Stimulated activated CD8-positive, alpha-beta memory T cell treated with anti-CD3 and anti-CD28 coated beads, Interleukin-15, amount 100 ng/mL, for 4 hours (primary cell): Measurements from ENCODE around the gene RGS6.

Source experiments
- DNase-seq, 2 donors: peaks; one replicate each; pipeline ENCODE4 v3.0.0-alpha.2; 2020; ENCODE audit warnings: low read depth in 2 of 2

The RGS6 gene

GRCh38 chr14:72164420-72165228 is 232.4 kb downstream of the RGS6 start:
- DNase-seq = no peak

GRCh38 chr14:72165229-72165698 is 233.0 kb downstream of the RGS6 start:
- no peak for DNase-seq

- no peak for DNase-seq
Observed at GRCh38 chr14:72169521-72169920, 237.3 kb downstream of the RGS6 start.

GRCh38 chr14:72172049-72172448 is 239.8 kb downstream of the RGS6 start:
- no peak for DNase-seq

- no peak for DNase-seq
Observed at GRCh38 chr14:72172597-72172996, 240.4 kb downstream of the RGS6 start.

GRCh38 chr14:72173038-72173720 is 240.9 kb downstream of the RGS6 start:
- DNase-seq = no peak

- DNase-seq = no peak
Observed at GRCh38 chr14:72177251-72177650, 245.0 kb downstream of the RGS6 start.

- no peak for DNase-seq
Observed at GRCh38 chr14:72178517-72178916, 246.3 kb downstream of the RGS6 start.

DNA sequence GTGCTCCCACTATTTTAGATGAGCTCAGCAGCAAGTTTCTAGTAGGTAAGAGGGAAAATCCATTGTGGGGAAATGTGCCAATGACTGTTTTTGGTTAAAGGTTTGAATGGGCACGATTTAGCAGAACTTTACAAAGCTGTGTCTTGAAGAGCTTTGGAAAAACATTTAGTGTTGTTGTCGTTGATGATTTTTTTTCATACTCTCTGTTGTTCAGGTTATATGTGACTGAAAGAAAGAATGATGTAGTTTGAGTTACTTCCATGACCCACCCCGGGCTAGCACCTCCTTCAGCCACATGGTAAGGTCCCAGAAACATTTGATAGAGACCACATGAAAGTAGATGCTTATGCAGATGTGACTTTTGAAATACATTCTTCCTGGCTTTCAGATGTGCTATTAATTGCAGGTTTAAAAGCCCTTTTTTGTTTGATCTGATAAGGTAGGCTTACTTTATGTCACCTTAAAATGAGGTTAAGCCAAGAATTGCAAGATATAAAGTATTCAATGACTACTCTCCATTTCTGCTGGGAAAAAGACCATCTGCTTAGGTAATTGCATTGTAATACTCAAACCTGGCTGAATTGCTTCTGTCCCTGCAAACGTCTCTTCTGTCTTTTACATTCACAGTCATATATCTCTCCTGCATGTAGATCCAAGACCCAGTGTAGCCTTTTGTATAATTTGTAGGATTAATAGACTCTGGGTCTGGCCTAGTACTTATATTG is 250.6 kb downstream of the RGS6 start:
- DNase-seq = no peak

DNA sequence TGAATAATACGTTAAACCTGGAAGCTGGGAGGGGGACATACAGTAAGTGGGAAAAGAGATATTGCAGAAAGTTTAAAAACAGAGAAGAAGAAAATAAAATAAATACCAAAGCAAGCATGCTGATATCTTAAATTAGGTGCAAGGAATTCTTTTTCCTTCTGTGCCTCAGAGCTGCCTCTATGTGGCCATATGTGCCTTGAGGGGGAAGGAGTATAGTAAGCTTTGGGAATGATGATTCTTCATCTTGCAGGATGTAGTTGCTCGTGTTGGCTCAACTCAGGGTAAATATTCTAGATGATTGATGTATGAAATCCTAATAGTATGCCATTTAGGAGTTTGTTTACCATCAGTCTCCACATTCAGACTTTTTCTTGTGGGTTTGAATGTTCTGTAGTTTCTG is 251.4 kb downstream of the RGS6 start:
- DNase-seq = no peak

- no peak for DNase-seq
Observed at GRCh38 chr14:72186523-72186922, 254.3 kb downstream of the RGS6 start.

DNA sequence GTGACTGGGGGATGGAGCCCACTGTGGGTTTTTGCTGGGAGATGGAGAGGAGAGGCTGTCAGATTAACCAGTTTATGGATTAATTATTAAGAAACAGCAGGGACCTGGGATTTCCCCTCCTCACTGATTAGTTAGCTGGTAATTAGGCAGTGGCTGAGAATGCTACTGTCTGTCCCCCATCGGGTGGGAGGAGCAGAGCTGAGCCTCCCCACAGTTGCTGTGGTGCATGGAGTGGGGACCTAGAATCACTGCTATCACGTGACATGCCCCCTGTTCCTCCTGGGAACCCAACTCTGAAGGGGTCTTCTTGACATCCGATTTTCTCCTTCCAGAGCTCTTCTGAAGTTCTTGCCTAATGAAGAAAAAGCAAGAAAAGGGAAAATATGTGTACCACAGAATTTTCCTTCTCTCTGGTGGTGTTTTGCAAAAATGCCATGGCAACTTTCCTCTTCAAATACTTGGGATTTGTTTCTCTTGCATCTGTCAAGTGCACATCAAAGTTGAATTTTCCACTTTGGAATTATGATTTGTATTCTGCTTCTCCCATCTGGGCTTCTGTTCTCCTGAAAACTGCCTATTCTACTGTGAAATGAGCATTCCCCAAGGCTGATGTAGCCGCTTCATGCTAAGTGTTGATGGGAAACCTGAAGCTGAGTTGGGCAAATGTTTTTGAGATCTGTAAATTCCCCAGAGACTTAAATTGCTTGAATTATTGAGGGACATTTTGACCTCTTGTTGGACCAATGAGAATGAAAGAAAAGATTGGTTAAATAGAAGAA is 264.2 kb downstream of the RGS6 start:
- no peak for DNase-seq

DNA sequence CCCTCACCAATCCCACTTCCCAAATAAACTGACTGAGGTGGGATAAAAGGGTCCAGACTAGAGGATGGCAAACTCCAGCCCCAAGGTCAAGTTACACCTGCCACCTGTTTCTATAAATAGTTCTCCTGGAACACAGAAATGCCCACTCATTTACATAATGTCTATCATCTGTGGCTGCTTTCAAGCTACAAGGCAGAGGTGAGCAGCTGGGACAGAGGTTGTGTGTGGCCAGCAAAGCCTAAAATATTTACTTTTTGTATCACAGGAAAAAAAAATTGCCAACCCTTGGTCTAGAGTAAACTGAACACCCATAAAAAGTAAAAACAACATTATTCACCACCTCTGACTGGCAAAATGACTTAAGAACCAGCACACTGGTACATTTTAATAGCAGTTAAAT is 269.4 kb downstream of the RGS6 start:
- DNase-seq = no peak

DNA sequence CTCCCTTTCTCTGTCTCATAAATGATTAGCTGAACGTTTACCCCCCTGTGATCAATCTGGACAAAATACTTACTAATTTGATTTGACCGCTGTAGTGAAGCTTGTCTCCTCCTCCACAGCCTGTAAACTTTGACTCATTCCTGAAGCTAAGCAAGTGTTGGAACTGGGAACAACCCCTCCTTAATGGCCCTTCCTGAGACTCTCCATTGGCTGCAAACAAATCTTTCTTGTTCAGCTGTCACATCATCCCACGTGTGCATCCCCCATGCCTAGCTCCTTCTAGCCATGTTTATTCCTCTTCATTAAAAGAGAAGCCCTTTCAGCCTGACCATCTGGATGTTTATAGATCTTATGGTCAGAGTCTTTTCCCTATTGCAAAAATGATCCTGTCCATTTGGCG is 281.2 kb downstream of the RGS6 start:
- no peak for DNase-seq

- no peak for DNase-seq
Observed at GRCh38 chr14:72215080-72215479, 282.9 kb downstream of the RGS6 start.

- no peak for DNase-seq
Observed at GRCh38 chr14:72217135-72217534, 284.9 kb downstream of the RGS6 start.

GRCh38 chr14:72222046-72222445 is 289.8 kb downstream of the RGS6 start:
- no peak for DNase-seq

DNA sequence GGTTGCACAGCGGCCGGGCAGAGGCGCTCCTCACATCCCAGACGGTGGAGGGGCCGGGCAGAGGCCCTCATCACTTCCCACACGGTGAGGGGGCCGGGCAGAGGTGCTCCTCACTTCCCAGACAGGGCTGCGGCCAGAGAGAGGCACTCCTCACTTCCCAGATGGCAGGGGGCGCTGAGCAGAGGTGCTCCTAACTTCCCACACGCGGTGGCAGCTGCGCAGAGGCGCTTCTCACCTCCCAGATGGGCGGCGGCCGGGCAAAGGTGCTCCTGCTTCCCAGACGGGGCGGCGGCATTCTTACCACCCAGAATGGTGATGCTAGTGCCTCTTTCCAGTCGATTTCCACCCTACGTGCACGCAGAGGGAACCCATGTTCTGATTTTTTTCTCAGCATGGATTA is 304.4 kb downstream of the RGS6 start:
- DNase-seq = no peak

DNA sequence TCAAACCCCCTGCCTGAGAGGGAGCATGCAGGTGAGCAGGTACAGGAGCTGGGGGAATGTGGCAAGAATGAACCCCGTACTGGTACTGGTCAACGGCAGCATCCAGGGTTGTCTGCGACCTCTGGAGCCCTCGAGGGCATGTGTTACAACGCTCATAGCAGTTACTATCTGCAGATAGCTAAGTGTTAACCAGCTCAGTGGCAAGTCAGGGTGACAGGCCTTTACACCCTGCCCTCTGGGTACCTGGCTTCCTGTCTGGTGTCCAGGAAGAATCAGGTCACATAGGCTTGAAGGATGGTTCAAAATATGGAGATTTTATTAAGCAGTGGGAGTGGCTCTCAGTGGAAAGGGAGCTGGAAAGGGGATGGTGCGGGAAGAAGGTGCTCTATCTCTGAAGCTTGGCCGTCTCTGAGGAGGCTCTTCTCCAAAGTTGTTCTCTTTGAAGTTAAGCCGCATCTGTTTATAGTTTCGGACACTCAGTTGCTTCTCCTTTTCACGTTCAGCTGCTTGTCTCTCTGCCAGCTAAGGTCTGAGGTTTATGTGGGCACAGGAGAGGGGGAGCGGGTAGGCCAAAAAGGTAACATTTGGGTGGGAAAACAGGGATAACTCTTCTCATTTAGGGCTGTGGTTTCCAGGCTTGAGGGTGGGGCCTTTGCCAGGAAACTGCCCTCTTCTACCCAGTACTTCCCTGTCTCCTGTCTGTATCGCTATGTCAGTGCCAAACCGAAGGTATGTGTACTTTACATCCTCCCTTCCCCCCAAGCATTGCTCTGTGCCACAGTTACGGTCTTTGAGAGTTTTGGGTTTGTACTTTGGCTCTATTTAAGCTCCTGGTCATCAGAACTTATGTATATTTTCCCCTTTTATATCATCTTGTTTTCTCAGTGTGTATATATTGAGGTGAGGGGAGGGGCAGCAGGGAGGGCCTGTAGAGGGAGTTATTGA is 305.8 kb downstream of the RGS6 start:
- no peak for DNase-seq
